Activated T-cell treated with anti-CD3 and anti-CD28 coated beads, Interleukin-2, amount 50 U/mL, for 72 hours (primary cell): ENCODE measurements around the gene HS6ST3. TPM values are rescaled to one million over a fixed set of nuclear protein-coding genes. Genes with fewer than 3 reads are reported as not detected.
"Not testable (repeated sequence)": the region's sequence is repeated elsewhere in the genome, so short reads cannot be mapped to it uniquely, and the experiment has no call there.

Experiments used
- ATAC-seq, 2 donors: fragments of 150-1000 bp; cut with Tn5 transposase; replicated peaks in 1 of 2; 2 replicates each; pipeline ENCODE4 v1.10.0; 2021; ENCODE audit warnings: moderate library complexity in 2 of 2, mild to moderate bottlenecking in 1 of 2
- DNase-seq, 2 donors: peaks; one replicate each; pipeline ENCODE4 v3.0.0; 2021 to 2022; ENCODE audit warnings: mixed read lengths in 1 of 2
- H3K27ac Mint-ChIP-seq: one replicate; pipeline ENCODE4 v1.8.0; 2022; ENCODE audit warnings: mild to moderate bottlenecking, moderate library complexity, mixed read lengths
- H3K27me3 Mint-ChIP-seq: one replicate; pipeline ENCODE4 v1.8.0; 2022; ENCODE audit warnings: low read depth, mixed read lengths
- H3K36me3 Mint-ChIP-seq, 2 donors: one replicate each; pipeline ENCODE4 v1.8.0; 2022; ENCODE audit warnings: mixed read lengths in 2 of 2, mild to moderate bottlenecking in 1 of 2; ENCODE audit not compliant: insufficient read depth in 2 of 2
- H3K4me1 Mint-ChIP-seq: one replicate; pipeline ENCODE4 v1.8.0; 2022; ENCODE audit warnings: low read depth, mixed read lengths
- H3K4me3 Mint-ChIP-seq, 2 donors: one replicate each; pipeline ENCODE4 v1.8.0; 2022; ENCODE audit warnings: mild to moderate bottlenecking in 2 of 2, mixed read lengths in 2 of 2, moderate library complexity in 2 of 2
- H3K9me3 Mint-ChIP-seq, 2 donors: one replicate each; pipeline ENCODE4 v1.8.0; 2022; ENCODE audit warnings: mixed read lengths in 2 of 2
- total RNA-seq, 2 donors: library from RNA; stranded (reverse); gene quantifications; one replicate each; pipeline ENCODE4 v1.2.3, GENCODE V29; 2022

The HS6ST3 gene
- total RNA-seq, 2 donors from 2014 or later = not detected

DNA sequence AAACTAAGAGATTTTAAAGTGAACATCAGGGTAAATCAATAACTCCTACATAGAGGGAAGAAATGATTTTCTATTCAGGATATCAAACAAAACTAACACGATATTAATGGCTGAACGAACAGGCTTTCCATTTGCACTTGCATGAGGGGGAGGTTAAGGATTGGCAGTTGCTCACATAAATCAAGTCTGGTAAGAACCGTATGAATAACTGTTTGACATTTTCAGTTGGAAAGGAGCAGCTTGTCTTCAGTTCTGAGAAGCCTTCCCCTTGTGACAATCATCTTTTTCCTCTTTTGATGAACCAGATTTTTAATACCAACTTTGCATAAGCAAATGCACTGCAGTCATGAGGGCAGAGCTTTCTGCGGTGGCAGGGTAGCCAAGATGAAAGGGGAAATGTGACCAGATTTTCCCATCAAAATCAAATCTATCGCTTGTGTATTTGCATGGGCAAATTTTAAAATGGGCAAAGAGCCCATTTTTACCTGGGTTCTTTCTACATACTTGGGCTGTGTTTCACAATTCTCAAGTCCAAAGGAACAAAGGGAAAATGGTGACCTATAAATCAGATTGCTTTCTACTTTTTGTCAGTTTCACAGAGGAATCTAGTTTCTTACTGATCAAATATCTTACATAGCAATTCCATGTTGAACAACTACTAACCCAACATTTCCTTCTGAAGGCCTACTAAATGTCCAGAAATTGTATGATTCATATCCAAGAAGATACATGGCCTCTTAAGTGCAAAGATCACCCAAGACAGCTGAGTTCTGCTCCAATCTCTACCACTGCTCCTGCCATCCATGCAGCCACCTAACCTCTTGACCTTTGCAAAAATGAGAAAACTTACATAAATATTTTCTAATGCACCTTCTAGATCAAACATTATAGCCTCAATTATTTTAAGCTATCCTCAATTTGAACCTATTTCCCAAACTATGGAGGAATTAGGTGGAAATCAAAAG is 654.7 kb downstream of the HS6ST3 start:
- DNase-seq (no peak), ATAC-seq (no peak)
- H3K4me1 Mint-ChIP-seq = no peaks in the 10 kb centered on the region
- no peaks in the 10 kb centered on the region for H3K36me3 Mint-ChIP-seq
- no peaks in the 10 kb centered on the region for H3K27me3 Mint-ChIP-seq
- peaks cover 4% of the 10 kb centered on the region in 2 donors for H3K9me3 Mint-ChIP-seq
- no peak overlapping the region for H3K4me3 Mint-ChIP-seq
- no peak overlapping the region for H3K27ac Mint-ChIP-seq

- DNase-seq = no peak
- Mint-ChIP-seq H3K36me3 (no peaks in the 10 kb centered on the region), H3K9me3 (peaks cover 1 to 2% of the 10 kb centered on the region in 2 donors), H3K4me1 (no peaks in the 10 kb centered on the region), H3K4me3 (no peak overlapping the region), H3K27ac (no peak overlapping the region), H3K27me3 (no peaks in the 10 kb centered on the region)
- ATAC-seq = no peak
These were observed 657.0 kb downstream of the HS6ST3 start for GRCh38 chr13:96746886-96747285.

DNA sequence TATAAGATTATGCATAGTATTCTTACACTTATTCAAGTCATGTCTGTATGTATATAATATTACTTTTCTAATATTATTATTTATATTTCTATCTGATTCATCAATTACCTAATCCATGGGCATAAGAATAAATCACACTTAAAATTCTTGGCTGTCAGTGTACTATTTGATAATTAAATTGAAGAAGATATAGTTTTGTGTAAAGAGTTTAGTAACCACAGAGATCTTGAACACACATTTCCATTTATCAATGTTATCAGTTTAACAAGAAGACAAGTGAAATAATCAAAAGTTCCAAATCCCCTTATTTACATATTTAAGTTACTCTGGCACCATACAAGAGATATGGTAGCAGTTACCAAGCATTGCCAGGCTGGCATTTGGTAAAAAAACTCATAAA is 659.9 kb downstream of the HS6ST3 start:
- DNase-seq (no peak), ATAC-seq (no peak)
- Mint-ChIP-seq H3K27ac (no peak overlapping the region), H3K4me3 (no peak overlapping the region), H3K9me3 (no peaks in the 10 kb centered on the region), H3K36me3 (no peaks in the 10 kb centered on the region), H3K4me1 (no peaks in the 10 kb centered on the region), H3K27me3 (no peaks in the 10 kb centered on the region)

- Mint-ChIP-seq H3K4me1 (no peaks in the 10 kb centered on the region), H3K4me3 (no peak overlapping the region), H3K27ac (no peak overlapping the region), H3K36me3 (no peaks in the 10 kb centered on the region), H3K27me3 (no peaks in the 10 kb centered on the region), H3K9me3 (no peaks in the 10 kb centered on the region)
- ATAC-seq = no peak
- no peak for DNase-seq
These were observed 661.2 kb downstream of the HS6ST3 start for GRCh38 chr13:96751089-96751488.

GRCh38 chr13:96762876-96763275 is 673.0 kb downstream of the HS6ST3 start:
- H3K9me3 Mint-ChIP-seq = peaks cover 4% of the 10 kb centered on the region in 2 donors
- no peak overlapping the region for H3K27ac Mint-ChIP-seq
- ATAC-seq = no peak
- peaks cover 0 to 1% of the 10 kb centered on the region in 2 donors for H3K36me3 Mint-ChIP-seq
- DNase-seq = no peak
- H3K4me1 Mint-ChIP-seq = no peaks in the 10 kb centered on the region
- H3K27me3 Mint-ChIP-seq = no peaks in the 10 kb centered on the region
- H3K4me3 Mint-ChIP-seq = no peak overlapping the region

- no peak for ATAC-seq
- no peak overlapping the region for H3K27ac Mint-ChIP-seq
- H3K4me3 Mint-ChIP-seq = no peak overlapping the region
- H3K27me3 Mint-ChIP-seq = no peaks in the 10 kb centered on the region
- H3K4me1 Mint-ChIP-seq = no peaks in the 10 kb centered on the region
- no peak for DNase-seq
- H3K9me3 Mint-ChIP-seq = peaks cover 2 to 3% of the 10 kb centered on the region in 2 donors
- peaks cover 0 to 1% of the 10 kb centered on the region in 2 donors for H3K36me3 Mint-ChIP-seq
These were observed 676.4 kb downstream of the HS6ST3 start for GRCh38 chr13:96766306-96766705.

DNA sequence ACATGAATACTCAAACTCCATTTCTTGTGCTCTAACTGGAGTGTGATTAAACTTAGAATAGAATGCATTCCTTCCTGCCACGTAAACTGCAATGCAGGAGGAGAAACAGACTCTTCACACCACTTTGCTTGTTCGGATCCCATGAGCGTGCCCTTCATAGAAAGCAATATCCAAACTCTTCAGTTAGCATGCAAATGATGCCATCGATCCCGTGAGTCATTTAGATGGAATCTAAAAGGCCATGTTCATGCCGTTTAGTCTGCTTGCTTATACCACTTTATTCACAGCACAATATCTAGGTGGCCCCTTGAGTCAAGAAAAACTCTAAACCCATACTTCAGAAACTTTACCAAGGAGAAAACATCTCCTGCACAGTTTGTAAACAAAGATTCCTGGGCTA is 678.6 kb downstream of the HS6ST3 start:
- Mint-ChIP-seq H3K4me3 (no peak overlapping the region), H3K36me3 (peaks cover 0 to 1% of the 10 kb centered on the region in 2 donors)

GRCh38 chr13:96769874-96770273 is 680.0 kb downstream of the HS6ST3 start:
- no peak overlapping the region for H3K27ac Mint-ChIP-seq
- no peak for DNase-seq
- H3K4me3 Mint-ChIP-seq = no peak overlapping the region
- no peak for ATAC-seq
- H3K4me1 Mint-ChIP-seq = no peaks in the 10 kb centered on the region
- H3K36me3 Mint-ChIP-seq = peaks cover 0 to 1% of the 10 kb centered on the region in 2 donors
- peaks cover 5% of the 10 kb centered on the region in 2 donors for H3K9me3 Mint-ChIP-seq
- no peaks in the 10 kb centered on the region for H3K27me3 Mint-ChIP-seq

More for the DNA sequence above, 678.6 kb downstream of the HS6ST3 start:
- Mint-ChIP-seq H3K9me3 (peaks cover 2 to 3% of the 10 kb centered on the region in 2 donors), H3K4me1 (no peaks in the 10 kb centered on the region), H3K27ac (no peak overlapping the region), H3K27me3 (no peaks in the 10 kb centered on the region)
- ATAC-seq (no peak), DNase-seq (no peak)

DNA sequence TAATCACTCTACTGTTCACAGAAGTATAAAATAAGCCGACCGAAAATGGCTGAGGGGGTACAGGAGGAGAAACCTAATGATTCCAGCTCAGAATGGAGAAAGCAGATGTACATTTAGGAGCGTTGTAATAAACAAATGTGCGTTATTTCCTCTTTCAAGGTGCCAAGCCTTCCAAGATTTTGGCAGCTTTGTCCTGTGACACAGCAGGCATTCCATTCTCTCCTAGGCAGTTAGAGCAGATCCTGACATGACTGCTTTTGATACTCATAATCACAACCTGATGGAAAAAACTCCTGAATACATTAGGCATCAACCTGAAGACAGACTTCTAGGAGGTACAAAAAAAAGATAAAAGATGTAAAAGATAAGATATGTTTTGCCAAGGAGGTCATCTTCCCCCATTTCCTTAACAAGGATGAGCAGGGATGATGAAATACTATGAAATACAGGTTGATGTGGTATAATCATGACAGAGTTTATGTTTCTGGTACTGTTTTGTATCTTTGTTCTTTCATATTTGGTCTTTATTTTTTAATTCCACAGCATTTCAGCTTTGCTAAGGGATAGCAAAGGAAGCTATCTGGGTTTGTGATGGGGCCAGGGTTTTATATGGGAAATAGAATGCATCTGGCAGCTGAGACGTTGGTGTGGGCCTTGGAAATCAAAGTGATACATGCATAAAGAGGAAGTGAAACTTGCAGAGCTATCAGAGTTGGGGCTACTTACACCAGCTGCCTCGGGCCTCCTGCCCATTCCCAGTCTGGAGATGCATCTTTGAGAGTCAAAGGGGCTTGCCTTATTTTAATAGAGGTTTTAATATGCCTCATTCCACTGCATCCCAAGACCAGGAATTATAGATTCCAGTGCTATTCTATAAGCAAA is 681.8 kb downstream of the HS6ST3 start:
- Mint-ChIP-seq H3K36me3 (peaks cover 0 to 1% of the 10 kb centered on the region in 2 donors), H3K4me3 (no peak overlapping the region), H3K4me1 (no peaks in the 10 kb centered on the region), H3K27me3 (no peaks in the 10 kb centered on the region), H3K9me3 (peaks cover 9% of the 10 kb centered on the region in 2 donors), H3K27ac (peak overlapping the region; percentile 47)
- ATAC-seq = no peak
- DNase-seq = no peak

- Mint-ChIP-seq H3K27me3 (no peaks in the 10 kb centered on the region), H3K36me3 (peaks cover 1 to 2% of the 10 kb centered on the region in 2 donors), H3K4me3 (no peak overlapping the region), H3K27ac (no peak overlapping the region), H3K9me3 (peaks cover 11 to 12% of the 10 kb centered on the region in 2 donors), H3K4me1 (no peaks in the 10 kb centered on the region)
- ATAC-seq = no peak
- DNase-seq = no peak
These were observed 682.5 kb downstream of the HS6ST3 start for GRCh38 chr13:96772426-96772825.

GRCh38 chr13:96778302-96778701 is 688.4 kb downstream of the HS6ST3 start:
- H3K27me3 Mint-ChIP-seq, H3K4me1 Mint-ChIP-seq, ATAC-seq, H3K27ac Mint-ChIP-seq, H3K36me3 Mint-ChIP-seq, DNase-seq, H3K4me3 Mint-ChIP-seq: not testable (repeated sequence)
- peaks cover 21 to 23% of the 10 kb centered on the region in 2 donors for H3K9me3 Mint-ChIP-seq

DNA sequence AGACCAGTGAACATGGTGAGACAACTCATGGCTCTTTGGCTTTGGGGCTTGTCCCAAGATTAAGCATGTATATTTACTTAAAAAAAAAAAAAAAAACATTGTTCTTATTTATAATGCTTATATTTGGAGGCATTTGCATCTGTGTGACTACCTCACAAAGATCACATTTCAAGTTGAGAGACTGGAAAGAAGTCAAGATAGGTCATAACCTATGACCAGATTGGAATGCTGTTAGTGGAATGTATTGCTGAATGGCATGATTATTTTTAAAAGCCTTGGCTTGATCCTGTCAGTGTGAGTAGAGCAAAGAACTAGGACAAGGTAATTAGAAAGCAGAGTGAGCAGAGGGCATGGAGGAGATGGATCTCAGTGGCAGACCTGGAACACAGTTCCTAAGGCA is 689.8 kb downstream of the HS6ST3 start:
- H3K4me1 Mint-ChIP-seq = no peaks in the 10 kb centered on the region
- peaks cover 19 to 21% of the 10 kb centered on the region in 2 donors for H3K9me3 Mint-ChIP-seq
- no peak for DNase-seq
- peaks cover 1 to 4% of the 10 kb centered on the region in 2 donors for H3K36me3 Mint-ChIP-seq
- no peak for ATAC-seq
- H3K27me3 Mint-ChIP-seq = no peaks in the 10 kb centered on the region
- no peak overlapping the region for H3K4me3 Mint-ChIP-seq
- H3K27ac Mint-ChIP-seq = no peak overlapping the region

GRCh38 chr13:96780105-96780504 is 690.2 kb downstream of the HS6ST3 start:
- Mint-ChIP-seq H3K9me3 (peaks cover 19 to 21% of the 10 kb centered on the region in 2 donors), H3K27ac (no peak overlapping the region), H3K36me3 (peaks cover 1 to 4% of the 10 kb centered on the region in 2 donors), H3K27me3 (no peaks in the 10 kb centered on the region), H3K4me1 (no peaks in the 10 kb centered on the region), H3K4me3 (no peak overlapping the region)
- DNase-seq (no peak), ATAC-seq (no peak)
